PC-3 (cell line): ENCODE results near the gene CACNA1A.

Experiments used
- EZH2 ChIP-seq: fragments of 300-600 bp; sonication (generic); IDR thresholded peaks from one replicate; pipeline ENCODE4 v1.6.1; 2017; ENCODE audit warnings: antibody characterized with exemption, mild to moderate bottlenecking, low read length; ENCODE audit not compliant: unreplicated experiment
- EZH2phosphoT487 ChIP-seq: fragments of 300-600 bp; sonication (generic); IDR thresholded peaks from 2 replicates; pipeline ENCODE4 v1.6.1; 2018; ENCODE audit warnings: mild to moderate bottlenecking, antibody characterized with exemption, low read length, borderline replicate concordance
- TF ChIP-seq, protein P1 (sequence below): fragments of 300-600 bp; sonication (generic); conservative IDR thresholded peaks from 2 replicates; pipeline ENCODE4 v1.5.1; 2017; ENCODE audit warnings: antibody characterized with exemption, low read depth, mild to moderate bottlenecking, low read length

DNA sequence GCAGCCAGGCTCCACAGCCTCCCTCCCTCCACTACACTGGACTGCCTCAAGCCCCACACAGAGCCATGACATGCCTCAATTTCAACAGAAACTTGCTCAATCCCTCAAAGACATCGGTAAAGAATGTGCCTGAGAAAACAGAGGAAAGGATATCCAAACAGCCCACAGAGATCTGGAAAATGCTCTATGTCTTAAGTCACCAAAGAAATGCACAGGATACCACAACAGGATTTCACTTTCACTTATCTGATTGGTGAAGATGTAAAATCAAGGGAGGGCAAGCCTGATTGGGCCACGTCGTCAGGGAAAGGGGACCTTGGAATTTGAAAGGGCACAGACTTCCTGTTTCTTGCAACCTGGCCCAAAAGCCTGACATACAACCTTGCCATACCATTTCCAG lies 14.2 kb downstream of the CACNA1A start:
- TF ChIP-seq, protein P1, sequence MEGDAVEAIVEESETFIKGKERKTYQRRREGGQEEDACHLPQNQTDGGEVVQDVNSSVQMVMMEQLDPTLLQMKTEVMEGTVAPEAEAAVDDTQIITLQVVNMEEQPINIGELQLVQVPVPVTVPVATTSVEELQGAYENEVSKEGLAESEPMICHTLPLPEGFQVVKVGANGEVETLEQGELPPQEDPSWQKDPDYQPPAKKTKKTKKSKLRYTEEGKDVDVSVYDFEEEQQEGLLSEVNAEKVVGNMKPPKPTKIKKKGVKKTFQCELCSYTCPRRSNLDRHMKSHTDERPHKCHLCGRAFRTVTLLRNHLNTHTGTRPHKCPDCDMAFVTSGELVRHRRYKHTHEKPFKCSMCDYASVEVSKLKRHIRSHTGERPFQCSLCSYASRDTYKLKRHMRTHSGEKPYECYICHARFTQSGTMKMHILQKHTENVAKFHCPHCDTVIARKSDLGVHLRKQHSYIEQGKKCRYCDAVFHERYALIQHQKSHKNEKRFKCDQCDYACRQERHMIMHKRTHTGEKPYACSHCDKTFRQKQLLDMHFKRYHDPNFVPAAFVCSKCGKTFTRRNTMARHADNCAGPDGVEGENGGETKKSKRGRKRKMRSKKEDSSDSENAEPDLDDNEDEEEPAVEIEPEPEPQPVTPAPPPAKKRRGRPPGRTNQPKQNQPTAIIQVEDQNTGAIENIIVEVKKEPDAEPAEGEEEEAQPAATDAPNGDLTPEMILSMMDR = no peak
- no peak for TF ChIP-seq EZH2
- TF ChIP-seq EZH2phosphoT487 = no peak
